ENCODE measurements around the gene NDUFA11. TPM values are rescaled to one million over a fixed set of nuclear protein-coding genes. Genes with fewer than 3 reads are reported as not detected.

Gene NDUFA11
- polyA plus RNA-seq, 4 donors: 129 to 208 (median 143) TPM

DNA sequence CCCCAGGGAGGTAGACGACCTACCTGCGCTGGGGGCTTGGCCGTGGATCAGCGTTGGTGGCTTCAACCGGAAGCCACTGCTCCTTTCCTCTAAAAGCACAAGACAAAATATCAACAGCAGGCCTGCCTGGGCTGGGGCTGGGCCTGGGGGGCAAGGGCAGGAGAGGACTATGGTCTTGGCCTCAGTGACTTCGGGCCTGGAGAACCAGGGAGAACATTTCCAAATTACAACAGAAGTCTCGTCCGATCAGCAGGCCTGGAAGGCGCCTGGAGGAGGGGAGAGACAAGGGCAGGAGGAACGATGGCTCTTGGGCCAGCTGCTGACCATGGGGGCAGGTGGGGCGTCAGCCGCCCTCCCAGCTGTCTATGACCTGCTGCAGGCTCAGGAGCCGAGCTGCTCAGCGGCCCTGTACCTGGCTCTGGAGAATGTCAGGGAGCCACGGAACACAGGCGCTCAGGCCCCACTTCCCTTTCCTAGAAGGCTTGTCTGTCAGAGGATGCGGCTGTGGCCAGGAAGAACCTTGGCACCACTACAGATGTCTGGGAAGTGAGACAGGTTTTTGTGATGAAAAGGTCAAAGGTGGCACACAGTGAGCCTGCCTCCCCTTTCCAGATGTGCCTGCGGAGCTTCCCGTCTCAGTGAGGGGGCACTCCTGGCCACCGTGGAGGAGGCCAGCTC is 29.9 kb upstream of the NDUFA11 start:
- no peak for DNase-seq (ENCODE audit: low read depth in 4 of 4, low spot score in 3 of 4)

DNA sequence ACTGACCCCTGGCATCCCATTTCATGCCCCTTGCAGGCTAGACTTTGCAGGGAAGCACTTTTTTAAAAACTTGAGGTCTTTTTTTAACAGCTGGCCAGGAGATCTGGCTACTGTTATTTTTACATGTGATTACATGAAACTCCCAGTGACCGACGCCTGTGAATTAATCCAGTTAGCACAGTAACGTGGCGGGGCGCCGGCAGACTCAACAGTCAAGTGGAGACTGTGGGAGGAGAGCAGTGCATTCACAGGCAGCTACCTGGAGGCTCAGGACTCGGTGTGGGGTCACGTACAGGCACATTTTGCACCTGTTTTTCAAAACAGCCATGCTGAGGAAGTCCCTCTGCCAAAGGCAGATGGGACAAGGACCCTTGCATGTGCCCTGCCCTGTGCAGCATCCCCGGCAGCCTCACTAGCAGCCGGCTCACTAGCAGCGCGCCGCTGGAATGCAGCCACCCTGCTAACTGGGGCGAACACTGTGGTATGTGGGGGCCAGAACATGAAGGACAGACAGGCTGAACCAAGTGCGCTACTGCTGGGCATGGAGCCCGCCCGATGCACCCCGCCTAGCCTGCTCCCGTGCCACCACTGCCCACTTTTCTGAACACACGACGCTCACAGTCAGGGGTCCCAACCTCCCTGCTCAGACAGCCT is 29.1 kb upstream of the NDUFA11 start:
- DNase-seq (ENCODE audit: low read depth in 4 of 4, low spot score in 3 of 4): no peak

DNA sequence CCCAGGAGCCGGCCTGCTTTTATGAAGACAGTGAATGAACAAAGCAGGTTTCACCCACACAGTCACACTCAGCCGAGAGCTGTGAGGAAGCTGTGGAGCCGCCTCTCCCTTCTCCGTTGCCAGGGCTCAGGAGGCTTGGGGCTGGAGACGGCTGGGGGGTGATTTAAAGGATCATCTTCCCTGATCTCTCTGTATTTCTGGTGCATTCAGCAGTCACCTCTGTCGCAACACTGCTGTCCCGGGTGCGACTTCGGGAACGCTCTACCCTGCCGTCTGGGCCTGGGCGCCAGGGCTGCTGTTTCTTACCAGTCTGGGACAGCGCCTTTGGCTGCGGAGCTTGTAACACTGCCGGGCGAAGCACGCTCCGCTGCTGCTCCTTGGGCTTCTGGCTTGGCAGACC is 28.6 kb upstream of the NDUFA11 start:
- DNase-seq (ENCODE audit: low read depth in 4 of 4, low spot score in 3 of 4): no peak

DNA sequence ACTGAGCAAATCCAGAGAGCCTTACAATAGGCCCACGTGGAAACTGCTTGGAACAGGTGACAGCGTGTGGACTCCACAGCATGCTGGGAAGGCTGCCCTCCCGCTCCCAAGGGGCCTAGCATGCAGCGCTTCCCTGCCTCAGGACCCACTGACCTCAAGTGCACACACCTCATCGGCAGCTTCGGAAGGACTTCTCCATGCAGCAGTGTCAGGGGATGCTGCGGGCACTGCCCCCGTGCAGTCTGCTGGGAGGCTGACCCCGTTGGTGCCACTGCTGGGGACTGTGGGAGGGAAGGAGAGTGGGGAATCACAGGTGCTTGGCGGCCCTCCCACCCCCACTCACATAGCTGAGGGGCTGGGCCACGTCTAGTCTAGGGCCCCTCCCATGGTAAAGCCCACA is 27.7 kb upstream of the NDUFA11 start:
- DNase-seq (ENCODE audit: low read depth in 4 of 4, low spot score in 3 of 4): no peak

DNA sequence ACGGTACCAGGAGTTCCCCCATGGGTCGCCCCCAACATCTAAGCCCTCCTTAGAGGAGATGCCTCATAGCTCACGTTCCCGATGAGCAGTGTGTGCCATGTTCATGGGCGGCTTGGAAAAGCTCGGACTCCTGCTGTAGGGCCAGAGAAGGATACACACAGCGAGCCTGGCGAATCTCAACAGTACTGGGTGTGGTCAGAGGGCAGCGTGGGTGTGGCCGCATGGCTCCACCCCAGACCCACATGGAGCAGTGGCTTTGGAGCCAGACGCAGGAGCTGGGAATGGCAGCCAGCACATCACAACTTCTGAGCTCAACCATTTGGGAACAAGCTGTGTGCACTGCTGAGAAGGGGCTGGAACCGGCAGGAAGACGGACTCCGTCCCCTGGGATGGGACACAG is 26.0 kb upstream of the NDUFA11 start:
- no peak for DNase-seq (ENCODE audit: low read depth in 4 of 4, low spot score in 3 of 4)

DNA sequence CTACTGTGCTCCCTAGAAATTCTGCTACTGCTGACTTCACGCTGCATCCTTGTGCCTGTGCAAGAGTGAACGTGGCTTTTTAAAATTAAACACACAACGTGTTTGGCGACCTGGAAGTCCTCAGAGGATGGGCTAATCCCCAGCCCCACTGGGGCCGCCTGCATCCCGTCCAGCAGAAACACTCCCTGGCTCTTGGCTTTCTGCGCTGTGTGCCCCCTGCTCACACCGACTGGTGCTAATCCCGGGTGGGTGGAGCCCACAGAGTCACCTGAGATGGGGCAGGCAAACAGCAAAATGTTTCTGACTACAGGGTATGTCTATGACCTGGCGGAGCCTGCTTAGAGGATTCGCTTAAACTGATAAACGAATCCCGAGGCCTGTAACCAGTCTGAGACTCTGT is 25.6 kb upstream of the NDUFA11 start:
- no peak for DNase-seq (ENCODE audit: low read depth in 4 of 4, low spot score in 3 of 4)

DNA sequence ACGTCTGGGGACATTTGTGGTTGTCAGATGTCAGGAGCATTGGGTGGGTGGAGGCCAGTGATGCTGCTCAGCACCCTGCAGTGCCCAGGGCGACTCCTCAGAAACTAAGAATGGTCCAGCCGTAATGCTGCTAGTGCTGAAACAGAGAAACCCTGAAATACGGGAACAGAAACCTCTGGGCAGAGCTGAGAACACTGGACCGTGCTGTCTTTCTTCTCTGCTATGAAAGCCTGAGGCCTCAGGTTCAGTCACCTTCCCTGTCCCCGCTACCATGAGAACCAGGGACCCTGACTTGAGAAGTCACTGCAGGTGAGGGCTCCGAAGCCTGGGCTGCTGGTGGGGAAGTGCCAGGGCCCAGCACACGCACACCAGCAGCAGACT is 23.8 kb upstream of the NDUFA11 start:
- DNase-seq (ENCODE audit: low read depth in 4 of 4, low spot score in 3 of 4): no peak

DNA sequence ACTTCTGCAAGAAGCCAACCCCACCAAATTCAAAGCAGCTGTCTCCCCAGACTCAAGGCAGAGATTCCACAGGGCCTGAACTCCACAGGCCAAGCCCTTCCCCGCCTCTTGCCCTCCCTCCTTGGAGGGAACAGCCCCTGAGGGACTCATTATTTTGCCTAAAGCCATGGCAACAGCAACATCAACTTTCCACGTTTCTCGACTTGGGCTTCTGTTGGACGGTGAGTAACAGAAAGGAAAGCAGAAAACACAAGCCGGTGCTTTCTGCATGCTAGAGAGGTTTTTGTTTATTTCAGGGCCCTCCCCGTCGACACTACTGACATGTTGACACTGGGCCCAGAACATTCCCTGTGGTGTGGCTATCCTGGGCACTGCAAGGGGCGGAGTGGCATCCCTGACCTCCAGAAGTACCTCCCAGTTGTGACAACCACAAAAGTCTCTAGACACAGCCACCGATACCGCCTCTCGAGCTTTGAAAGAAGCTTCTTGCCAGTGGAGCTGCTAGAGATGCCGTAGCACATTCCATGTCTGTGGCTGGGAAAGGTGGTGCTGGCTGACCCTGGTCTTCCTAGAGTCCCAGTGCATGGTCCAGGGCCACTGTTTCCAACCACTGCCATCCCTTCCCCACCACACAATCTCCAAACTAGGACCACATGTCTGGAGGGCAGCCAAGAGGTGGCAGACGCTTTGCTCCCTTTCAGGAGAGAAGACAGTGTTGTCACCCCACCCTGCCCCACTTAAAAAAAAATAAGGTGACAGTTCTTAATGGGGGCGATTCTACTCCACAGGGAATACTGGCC is 23.3 kb upstream of the NDUFA11 start:
- DNase-seq (ENCODE audit: low read depth in 4 of 4, low spot score in 3 of 4): no peak

DNA sequence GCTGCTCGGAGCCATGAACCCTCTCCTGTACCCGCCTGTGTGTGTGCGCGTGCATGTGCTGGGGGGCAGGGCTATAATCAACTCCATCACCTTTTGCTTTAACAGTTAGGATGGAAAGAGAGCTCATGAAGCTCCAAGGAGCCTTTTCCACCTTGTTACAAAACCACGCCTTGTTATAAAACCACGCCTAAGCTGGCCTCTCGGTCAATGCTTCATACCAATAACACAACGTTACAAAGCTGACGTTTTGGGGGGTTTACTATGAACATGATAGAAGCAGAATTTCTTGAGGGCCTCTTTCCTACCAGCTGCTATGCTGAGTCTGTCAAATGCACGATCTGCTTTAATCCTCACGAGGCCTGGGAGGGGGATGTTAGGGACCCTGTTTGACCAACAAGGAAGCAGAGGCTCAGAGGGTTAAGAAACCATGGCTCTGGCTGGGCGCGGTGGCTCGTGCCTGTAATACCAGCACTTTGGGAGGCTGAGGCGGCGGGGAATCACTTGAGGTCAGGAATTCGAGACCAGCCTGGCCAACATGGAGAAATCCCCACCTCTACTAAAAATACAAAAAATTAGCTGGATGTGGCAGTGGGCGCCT is 22.3 kb upstream of the NDUFA11 start:
- no peak for DNase-seq (ENCODE audit: low read depth in 4 of 4, low spot score in 3 of 4)

DNA sequence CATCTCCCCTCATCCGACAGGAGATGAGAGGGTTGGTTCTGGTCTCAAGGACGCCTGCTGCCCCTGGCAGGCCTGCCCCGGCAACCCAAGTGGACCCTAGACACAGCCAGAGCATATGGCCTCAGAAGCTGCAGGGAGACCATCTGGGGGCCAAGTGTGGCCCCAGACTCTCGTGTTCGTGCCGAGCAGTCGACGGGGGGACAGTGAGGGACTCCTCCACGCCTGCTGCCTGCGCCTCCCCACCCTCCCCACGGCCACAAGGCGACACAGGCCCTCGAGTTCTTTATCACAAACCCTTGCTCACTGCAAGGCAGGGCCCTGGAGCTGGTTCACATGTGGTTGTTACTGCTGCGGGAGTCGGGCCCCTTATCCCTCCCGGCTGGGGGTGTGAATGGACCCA is 19.8 kb upstream of the NDUFA11 start:
- DNase-seq (ENCODE audit: low read depth in 4 of 4, low spot score in 3 of 4): no peak

DNA sequence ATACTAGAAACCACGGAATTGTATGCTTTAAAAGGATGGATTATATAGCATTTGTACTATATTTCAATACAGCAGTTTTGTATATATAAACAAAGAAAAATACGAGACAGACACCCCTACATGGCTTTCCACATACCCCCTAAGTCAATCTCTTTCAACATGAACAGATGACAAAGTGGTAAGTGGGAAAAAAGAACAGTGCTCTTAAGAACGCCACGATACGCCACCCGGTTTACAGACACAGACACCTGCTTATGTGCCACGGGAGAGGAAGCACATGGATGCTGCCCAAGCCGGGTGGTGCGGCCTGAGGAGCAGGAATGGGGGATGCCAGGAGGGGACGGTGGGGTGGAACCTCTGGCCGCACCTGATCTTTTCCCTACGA is 18.6 kb upstream of the NDUFA11 start:
- DNase-seq (ENCODE audit: low read depth in 4 of 4, low spot score in 3 of 4): no peak

DNA sequence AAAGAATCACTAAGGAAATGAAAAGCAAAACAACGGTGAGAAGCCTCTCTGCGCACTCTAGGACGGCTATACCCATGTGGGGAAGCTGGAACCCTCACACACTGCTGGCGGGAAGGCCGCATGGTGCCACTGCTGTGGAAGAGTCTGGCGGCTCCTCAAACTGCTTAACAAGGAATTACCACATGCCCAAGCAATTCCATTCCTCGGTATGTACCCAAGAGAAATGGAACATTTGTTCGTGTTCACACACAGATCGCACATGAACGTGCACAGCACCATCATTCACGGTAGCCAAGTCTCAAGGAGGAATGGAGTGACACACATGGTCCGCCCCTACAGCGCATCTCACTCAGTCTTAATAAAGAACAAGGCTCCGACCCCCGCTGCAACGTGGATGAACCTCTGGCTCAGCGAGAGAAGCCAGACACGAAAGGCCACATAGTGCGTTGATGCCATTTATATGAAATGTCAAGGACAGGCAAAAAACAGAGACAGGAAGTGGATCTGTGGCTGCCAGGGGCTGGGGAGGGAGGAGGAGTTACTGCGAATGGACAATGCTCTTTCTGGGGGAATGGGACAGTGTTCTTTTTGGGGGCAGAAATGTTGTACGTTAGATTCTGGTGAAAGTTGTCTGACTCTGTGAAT is 18.0 kb upstream of the NDUFA11 start:
- DNase-seq (ENCODE audit: low read depth in 4 of 4, low spot score in 3 of 4): no peak

DNA sequence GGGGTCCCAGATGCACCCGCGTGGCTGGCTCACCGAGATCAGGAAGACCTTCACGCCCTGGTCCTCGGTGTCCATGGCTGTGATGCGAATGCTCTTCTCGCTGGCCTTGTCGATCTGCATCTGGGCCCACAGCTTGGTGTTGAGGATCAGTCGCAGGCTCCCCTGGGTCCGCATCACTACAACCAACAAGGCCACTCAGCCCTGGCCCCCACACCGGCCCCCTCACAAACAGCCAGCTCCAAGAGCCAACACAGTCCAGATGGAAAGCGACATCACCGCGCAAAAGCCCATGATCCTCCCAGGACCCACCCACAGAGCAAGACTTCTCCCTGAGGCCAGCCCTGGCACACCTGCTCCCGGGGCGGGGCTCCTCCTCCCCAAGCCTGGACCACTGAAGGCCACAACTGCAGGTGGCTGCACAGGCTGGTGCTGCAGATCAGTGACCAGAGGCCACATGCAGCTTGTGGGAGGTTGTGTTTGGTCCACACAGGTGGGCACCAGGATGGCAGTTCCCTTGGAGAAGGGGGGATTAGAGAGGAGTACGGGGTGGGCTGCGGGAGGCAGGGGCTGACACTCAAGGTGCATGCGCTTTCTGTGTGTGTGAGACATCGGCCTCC is 15.0 kb upstream of the NDUFA11 start:
- no peak for DNase-seq (ENCODE audit: low read depth in 4 of 4, low spot score in 3 of 4)

DNA sequence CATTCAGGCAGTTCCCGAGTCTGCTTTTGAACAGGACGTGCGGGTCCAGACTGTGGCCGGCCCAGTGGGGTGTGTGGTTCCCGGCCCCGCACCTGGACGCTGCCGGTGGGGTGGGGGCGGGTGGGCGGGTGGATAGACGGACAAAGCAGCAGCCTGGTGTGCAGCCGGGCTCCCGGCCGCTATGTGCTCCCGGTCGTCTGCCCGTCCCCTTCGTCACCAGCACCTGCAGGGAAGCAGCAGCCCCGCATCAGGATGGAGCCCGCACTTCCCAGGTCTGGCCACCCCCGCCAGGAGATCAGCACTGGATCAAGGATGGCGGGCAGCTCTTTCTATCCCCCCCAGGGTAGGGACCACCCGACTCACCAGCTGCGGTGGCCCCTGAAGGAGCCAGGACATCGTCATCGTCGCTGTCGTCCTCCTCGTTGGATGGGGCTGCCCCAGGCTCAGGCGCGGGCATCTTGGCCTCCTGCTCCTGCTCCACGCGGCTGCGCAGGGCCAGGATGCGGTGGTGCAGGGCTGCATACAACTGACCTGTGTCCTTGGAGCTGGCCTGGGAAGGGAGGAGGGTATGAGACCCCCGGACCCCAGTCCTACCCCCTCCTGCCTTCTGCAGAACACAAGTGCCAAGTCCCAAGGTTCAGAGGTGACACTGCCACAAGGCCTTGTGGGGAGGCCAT is 14.0 kb upstream of the NDUFA11 start:
- DNase-seq (ENCODE audit: low read depth in 4 of 4, low spot score in 3 of 4): no peak

DNA sequence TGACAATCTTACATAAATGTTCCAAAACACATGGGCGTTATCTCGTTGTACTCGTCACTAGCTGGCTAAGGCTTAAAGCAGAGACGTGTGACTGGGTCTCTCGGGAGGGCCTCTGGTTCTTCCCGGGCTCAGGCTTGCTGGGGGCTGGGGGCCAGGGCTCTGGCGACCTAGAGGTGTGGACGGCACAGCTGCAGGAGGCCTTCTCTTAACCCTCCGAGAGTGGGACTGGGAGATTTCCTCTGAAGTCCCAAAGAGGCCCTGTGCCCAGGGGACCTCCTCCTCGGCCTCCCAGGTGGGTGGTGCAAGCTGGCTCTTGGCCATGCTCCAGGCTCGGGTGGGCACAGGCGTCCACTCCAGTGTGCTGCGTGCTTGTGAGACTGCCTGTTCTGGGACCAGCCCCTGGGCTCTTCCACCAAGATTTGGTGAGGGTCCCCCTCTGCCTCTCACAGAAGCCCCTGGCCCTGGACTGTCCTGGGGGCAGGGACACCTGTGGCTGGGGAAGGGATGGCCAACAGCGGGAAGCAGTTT is 12.7 kb upstream of the NDUFA11 start:
- DNase-seq (ENCODE audit: low read depth in 4 of 4, low spot score in 3 of 4): no peak

DNA sequence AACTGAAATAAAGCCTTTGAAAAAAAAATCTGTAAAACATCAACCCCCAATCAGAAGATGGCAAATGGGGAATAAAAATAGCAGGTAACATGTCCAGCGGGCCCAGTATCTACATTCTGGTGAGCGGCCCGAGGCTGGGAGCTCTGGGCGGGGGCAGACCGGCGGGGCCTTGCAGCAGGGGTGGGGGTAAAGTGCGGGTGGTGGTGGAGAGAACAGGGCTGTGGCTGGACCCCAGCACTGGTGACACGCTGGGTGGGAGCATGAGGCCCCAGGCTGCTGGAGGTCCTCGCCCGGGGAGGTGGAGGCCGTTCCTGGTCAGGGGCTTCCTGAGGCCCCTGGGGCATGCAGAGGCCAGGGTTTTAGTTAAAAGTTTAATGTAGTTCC is 12.2 kb upstream of the NDUFA11 start:
- no peak for DNase-seq (ENCODE audit: low read depth in 4 of 4, low spot score in 3 of 4)

DNA sequence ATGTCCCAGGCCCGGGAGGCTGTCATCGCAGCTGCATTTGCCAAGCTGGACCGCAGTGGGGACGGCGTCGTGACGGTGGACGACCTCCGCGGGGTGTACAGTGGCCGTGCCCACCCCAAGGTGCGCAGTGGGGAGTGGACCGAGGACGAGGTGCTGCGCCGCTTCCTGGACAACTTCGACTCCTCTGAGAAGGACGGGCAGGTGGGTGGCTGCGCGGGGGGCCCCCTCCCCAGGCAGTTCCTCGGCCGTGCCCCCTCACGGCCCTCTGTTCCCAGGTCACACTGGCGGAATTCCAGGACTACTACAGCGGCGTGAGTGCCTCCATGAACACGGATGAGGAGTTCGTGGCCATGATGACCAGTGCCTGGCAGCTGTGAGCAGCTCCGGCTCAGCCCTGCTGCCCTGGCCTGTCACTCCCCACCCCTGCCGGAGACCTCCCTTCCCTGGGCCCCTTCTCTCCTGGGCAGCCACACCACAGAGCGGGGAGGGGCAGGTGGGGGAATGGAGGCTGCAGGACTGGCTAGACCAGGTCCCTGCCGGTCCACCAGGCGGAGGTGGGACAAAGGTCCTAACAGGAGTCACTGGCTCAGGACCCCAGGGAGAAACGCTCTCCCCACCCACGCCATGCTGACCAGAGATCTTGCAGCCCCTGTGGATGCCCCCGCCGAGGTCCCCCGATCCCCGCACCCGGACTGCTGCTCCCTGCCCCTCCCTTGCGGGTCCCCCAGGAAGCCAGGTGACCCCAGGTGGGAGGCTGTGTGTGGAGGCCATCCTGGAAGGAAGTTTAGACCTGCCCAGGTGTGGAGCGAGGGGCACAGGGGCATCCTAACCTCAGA is 11.6 kb upstream of the NDUFA11 start:
- no peak for DNase-seq (ENCODE audit: low read depth in 4 of 4, low spot score in 3 of 4)

DNA sequence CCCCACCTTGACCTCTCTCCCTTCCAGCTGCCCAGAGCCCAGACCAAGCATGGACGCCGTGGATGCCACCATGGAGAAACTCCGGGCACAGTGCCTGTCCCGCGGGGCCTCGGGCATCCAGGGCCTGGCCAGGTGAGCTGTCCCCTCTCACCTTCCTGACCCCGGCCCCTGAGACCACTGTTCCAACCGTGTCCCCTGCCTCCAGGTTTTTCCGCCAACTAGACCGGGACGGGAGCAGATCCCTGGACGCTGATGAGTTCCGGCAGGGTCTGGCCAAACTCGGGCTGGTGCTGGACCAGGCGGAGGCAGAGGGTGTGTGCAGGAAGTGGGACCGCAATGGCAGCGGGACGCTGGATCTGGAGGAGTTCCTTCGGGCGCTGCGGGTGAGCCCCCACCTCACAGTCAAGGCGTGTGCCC is 10.8 kb upstream of the NDUFA11 start:
- DNase-seq (ENCODE audit: low read depth in 4 of 4, low spot score in 3 of 4): no peak

Measured in left renal pelvis (tissue), 4 donors.